Left cardiac atrium (tissue), 4 donors: ENCODE results near the gene CECR2. TPM values are rescaled to one million over a fixed set of nuclear protein-coding genes. Genes with fewer than 3 reads are reported as not detected.
A peak's percentile ranks its signal among the peaks of the same experiment; 100 is the strongest.

ENCODE experiments used
- ATAC-seq, 2 donors: fragments of 200-7000 bp; cut with Tn5 transposase; one replicate each; pipeline ENCODE4 v1.9.1; 2020; ENCODE audit warnings: mild to moderate bottlenecking in 2 of 2, moderate library complexity in 2 of 2
- DNase-seq: peaks from one replicate; pipeline ENCODE4 v3.0.0-alpha.2; 2020
- intact Hi-C, 2 donors: fragments of 100-400 bp; cut with DNase I; formaldehyde crosslinking; loops; one replicate each; pipeline versions ENCODE4 v1.14.1 to v1.15.1; 2022 to 2023
- total RNA-seq, 2 donors: library from RNA; stranded (reverse); fragmentation: NEBNext Ultra II Directional; extraction: Animal tissue kit (Norgen Biotek cat#: 25700); gene quantifications; one replicate each; pipeline ENCODE4 v1.2.1, GENCODE V29; 2021
- donor health status: DM: no; HTN: yes; CAD: no.
- donor health status: DM: no; HTN: yes; CAD: no; lungs with severe emphysema.
- donor health status: DM: yes; HTN: yes; CAD: no.
- donor health status: Dilated cardiomyopathy.

Gene CECR2
- total RNA-seq, 2 donors from 2014 or later = 4.4 to 5.6 TPM

GRCh38 chr22:17579535-17579981 lies 210.3 kb downstream of the CECR2 start:
- no peak for DNase-seq
- no peak for ATAC-seq
- intact Hi-C loops = no loop called here

DNA sequence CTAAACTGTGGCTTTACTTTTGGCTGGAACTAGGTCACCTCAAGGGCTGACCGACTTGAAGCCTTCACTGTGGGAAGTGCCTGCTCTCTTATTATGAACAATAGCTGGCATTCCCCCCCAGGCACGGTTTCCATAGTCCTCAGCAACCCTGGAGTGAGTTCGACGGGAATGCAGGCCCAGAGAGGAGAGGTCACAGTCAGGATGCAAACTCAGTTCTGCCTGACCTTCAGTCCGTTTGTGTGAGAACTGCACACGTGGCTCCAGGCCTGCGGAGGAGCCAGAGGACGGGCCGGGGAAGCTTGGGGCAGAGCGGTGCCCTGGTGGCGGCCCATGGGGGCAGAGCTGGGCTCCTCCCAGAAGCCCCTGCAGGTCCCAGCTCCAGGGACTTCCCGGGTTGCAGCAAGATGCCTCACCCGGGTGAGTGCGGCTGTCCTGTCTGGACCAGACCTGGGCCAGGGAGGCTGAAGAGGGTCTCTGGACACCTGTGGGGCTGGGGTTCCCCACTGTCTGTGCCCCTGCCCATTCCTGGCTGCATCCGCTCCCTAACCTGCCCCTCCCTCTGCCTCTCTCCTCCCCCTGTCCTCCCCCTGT lies 211.3 kb downstream of the CECR2 start:
- ATAC-seq = peak in 1 of 2 donors; percentile 12
- DNase-seq = no peak
- intact Hi-C loops = no loop called here

DNA sequence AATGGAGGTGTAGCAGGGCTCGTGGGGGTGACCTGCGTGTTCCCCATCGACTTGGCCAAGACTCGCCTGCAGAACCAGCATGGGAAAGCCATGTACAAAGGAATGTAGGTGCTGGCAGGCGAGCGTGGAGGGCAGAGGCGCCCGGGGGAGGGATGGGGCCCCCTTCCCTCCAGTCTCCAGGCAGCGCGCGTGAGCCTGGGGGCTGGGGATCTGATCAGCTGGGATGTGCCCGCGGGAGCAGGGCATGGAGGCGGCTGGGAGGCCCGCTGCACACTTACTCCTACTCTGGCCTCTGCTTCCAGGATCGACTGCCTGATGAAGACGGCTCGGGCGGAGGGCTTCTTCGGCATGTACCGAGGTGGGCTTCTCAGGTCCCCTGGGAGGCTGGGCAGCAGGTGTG lies 211.8 kb downstream of the CECR2 start:
- ATAC-seq = no peak
- intact Hi-C loops = no loop called here
- DNase-seq = no peak

DNA sequence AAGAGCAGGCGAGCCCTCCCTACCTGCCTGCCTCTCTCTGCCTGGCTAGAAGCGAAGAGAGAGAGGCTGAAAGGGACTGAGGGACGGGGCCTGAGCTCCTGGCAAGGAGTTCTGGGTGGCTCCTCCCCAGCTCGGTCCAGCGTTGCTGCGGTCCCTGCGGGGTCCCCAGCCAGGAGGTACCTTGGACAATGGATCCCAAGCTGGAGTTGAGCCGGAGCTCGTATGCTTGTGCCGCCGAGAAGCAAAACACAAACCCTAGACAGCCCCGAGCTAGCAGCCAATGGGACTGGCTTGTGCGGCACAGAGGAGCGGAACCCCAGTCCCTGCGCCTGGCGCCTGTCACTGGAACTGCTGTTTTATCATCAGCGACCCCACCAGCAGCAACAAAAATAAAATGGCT lies 212.4 kb downstream of the CECR2 start:
- ATAC-seq (no peak), DNase-seq (no peak)
- intact Hi-C loops = no loop called here

- intact Hi-C loops = no loop called here
- ATAC-seq (no peak), DNase-seq (no peak)
These were observed 213.9 kb downstream of the CECR2 start for GRCh38 chr22:17583151-17583550.

DNA sequence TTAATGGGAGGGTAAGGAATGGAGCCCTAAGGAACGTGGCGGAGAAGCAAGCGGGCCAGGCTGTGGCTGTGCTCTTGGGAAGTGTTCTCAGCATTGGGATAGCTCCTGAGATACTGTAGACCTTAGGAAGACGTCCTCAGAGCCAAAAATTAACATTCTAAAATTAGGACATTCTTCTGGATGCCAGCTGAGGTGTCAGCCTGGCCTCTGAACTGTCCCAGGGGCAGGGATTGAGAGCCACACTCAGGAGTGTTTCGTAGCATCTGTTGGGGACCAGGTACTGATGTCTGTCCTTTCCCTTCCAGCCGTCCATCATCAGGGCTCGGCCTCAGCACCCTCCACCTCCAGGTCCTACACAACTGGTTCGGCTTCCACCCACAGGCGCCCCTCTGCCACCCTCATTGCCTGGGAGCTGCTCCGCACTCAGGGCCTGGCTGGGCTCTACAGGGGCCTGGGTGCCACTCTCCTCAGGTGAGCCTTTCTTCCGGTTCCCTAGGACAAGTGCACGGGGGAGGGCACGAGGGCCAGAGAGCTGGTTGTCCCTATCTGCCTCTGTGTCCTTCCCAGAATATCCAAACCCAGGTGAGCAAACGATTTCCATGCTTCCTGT lies 217.7 kb downstream of the CECR2 start:
- ATAC-seq (peak; percentile 51 to 53), DNase-seq (no peak)
- intact Hi-C loops = no loop called here

DNA sequence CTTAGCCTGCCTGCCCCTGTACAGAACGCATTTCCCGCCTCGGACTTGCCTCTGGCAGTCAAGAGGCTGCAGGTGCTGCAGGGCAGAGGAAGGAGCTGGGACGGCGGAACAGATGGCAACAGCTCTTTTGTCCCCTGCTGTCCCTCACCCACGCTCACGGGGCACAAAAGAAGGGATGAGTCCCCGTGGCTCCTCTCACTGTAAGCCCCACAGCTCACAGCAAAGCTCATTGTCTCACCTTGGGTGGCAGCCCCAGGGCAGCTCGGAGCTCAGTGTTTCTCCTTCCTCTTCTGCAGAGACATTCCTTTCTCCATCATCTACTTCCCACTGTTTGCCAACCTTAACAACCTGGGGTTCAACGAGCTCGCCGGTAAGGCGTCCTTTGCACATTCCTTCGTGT lies 218.4 kb downstream of the CECR2 start:
- no peak for DNase-seq
- no peak for ATAC-seq
- intact Hi-C loops = no loop called here

DNA sequence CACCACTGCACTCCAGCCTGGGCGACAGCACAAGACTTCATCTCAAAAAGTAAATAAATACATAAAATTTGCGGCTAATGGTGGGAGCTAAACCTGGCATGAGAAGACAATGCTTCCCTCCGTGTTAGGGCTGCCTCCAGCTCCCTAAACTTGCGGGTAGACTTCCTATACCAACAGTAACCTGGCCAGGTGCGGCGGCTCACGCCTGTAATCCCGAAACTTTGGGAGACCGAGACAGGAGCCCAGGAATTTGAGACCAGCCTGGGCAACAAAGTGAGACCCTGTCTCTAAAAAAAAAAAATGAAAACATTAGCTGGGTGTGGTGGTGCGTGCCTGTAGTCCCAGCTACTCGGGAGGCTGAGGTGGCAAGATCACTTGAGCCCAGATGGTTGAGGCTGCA lies 219.3 kb downstream of the CECR2 start:
- ATAC-seq (no peak), DNase-seq (no peak)
- intact Hi-C loops = no loop called here

GRCh38 chr22:17589810-17590375 lies 220.6 kb downstream of the CECR2 start:
- no peak for ATAC-seq
- intact Hi-C loops = no loop called here

DNA sequence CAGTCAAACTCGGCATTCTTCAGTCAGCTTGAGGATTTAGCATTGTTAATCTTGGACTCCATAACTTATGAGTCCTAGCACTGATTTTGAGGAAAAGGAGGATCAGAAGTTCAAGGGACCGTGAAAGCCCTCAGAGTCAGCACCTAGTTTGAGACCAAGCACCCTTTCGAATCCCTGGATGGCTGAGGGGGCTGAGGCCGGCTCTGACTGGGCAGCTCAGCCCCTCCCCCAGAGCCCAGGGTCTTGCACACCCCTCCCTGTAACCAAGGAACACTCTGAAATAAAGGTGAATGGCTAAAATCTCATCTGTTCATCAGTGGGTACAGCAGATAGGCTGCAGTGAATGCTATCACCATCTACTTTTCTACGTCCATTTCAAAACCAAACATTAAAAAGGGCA lies 221.3 kb downstream of the CECR2 start:
- DNase-seq = no peak
- intact Hi-C loops = no loop called here
- no peak for ATAC-seq

More at GRCh38 chr22:17589810-17590375, 220.6 kb downstream of the CECR2 start:
- DNase-seq = no peak

DNA sequence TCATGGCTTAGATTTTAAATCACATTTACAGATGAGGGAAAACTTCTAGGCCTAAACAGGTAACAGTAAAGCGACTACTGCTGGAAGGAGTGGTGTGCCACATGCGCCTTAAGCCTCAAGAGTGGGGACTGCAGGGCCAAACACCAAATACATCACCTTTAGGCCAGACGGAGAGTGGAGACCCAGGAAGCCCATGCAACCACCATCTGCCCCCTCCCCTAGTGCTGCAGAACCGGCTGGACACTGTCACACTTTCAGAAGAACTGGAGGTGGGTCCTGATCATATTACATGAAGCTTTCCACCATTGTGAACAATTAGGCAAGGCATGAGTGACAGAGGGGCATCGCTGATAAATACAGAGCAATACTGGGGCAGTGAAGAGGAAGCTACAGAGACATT lies 222.9 kb downstream of the CECR2 start:
- no peak for DNase-seq
- no peak for ATAC-seq
- intact Hi-C loops = no loop called here

DNA sequence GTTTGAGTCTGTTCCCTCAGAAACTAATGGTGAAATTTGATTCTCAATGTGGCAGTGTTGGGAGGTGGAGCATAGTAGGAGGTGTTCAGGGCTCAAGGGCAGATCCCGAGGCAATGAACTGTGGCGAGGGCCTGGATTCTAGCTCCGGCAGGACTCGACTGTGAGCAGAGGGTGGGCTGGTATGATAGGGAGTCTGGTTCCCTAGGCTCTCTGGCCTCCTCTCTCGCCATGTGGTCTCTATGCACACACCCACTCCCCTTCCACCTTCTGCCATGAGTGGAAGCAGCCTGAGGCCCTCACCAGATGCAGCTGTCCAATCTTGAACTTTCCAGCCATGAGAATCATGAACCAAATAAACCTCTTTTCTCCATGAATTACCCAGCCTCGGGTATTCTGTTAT lies 227.0 kb downstream of the CECR2 start:
- DNase-seq = no peak
- ATAC-seq = no peak
- intact Hi-C loops = no loop called here

DNA sequence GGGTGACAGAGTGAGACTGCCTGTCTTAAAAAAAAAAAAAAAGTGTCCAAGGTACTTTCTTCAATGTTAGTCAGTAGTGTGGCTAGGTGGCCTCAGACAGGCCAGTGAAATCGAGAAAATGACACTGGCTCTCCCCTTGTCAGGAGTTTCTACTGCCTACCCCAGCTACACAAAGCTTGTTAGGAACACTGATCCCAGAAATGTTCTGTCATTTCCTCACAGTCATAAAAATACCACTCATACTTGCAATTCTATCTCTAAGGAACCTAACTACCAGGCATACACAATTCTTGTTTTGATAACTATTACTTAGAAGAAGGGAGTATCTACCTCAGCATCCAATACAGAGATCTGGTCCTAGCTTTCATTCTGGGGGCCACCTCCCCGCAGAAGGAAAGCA lies 228.0 kb downstream of the CECR2 start:
- no peak for ATAC-seq
- no peak for DNase-seq
- intact Hi-C loops = no loop called here

DNA sequence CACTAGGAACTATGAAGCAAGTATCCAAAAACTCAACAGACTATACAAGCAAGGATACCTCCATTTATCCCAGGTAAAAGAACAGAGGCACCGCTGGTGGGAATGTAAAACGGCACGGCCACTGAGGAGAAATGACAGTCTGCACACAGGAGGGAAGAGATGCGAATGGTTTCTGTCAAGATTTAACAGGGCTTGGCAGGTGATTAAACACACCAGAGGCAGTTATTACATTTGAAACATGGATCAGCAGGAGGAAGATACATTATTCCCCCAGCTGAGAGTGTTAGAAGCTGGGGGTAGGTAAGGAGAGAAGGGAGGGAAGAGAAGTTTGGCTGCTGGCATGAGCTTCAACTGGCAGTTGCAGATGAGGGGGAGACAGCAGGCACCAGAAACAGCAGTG lies 229.1 kb downstream of the CECR2 start:
- intact Hi-C loops = no loop called here
- ATAC-seq = no peak

GRCh38 chr22:17601031-17601430 lies 231.8 kb downstream of the CECR2 start:
- ATAC-seq (no peak), DNase-seq (no peak)
- intact Hi-C loops = no loop called here

More for the DNA sequence above, 229.1 kb downstream of the CECR2 start:
- DNase-seq = no peak

DNA sequence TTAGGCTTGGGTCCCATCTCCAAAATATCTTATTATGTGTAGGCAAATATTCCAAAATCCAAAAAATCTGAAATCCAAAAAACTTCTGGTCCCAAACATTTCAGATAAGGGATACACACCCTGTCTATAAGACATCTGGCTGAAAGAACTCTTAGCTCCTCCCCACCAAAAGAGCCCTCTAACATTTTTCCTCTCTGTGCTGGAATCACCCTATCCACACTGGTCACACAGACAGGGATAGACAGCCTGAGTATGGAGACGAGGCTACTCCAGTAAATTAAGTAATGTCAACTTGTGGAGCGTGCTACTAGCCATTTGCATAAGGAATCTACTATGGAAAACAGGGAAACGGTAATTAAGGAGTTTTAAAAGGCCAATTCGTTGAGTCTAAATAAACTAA lies 234.4 kb downstream of the CECR2 start:
- no peak for ATAC-seq

DNA sequence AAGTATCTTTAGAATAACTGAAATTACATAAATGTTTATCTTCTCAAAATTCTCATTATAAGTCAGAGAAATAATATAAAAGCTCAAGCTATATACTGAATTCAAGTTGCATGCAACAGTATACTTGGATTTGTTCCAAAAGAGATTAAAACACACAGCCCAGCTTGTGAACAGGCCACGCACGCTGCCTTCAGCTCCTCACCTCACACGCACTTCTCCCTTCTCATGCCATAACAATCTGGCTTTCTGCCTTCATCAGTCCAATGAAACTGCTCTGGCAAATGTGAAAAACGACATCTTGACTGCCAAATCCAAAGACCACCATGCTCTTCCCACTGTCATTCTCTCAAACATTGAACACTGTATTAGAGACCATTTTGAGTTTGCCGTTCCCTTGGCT lies 237.2 kb downstream of the CECR2 start:
- DNase-seq = no peak
- intact Hi-C loops = no loop called here
- peak; percentile 67 to 82 for ATAC-seq

More for the DNA sequence above, 234.4 kb downstream of the CECR2 start:
- no peak for DNase-seq
- intact Hi-C loops = no loop called here
